Superior temporal gyrus (tissue), 1 donor: Measurements from ENCODE around the gene FIG4.
"Not testable (repeated sequence)": the region's sequence is repeated elsewhere in the genome, so short reads cannot be mapped to it uniquely, and the experiment has no call there.

ENCODE experiments used
- DNase-seq: peaks from one replicate; pipeline ENCODE4 v3.0.0-alpha.2; 2016; ENCODE audit errors: extremely low spot score

The FIG4 gene

GRCh38 chr6:109759098-109759955 is 68.2 kb downstream of the FIG4 start:
- DNase-seq, result no peak

GRCh38 chr6:109760208-109760607 is 69.1 kb downstream of the FIG4 start:
- no peak for DNase-seq

- no peak for DNase-seq
Measured at GRCh38 chr6:109762166-109762565, 71.1 kb downstream of the FIG4 start.

GRCh38 chr6:109762769-109763441 is 71.8 kb downstream of the FIG4 start:
- no peak for DNase-seq

GRCh38 chr6:109766167-109766566 is 75.1 kb downstream of the FIG4 start:
- no peak for DNase-seq

- no peak for DNase-seq
Measured at GRCh38 chr6:109767961-109768360, 76.9 kb downstream of the FIG4 start.

GRCh38 chr6:109768485-109768884 is 77.4 kb downstream of the FIG4 start:
- DNase-seq, result no peak

GRCh38 chr6:109769213-109769612 is 78.1 kb downstream of the FIG4 start:
- DNase-seq, result peak; percentile 19

- no peak for DNase-seq
Measured at GRCh38 chr6:109770047-109770446, 79.0 kb downstream of the FIG4 start.

- no peak for DNase-seq
Measured at GRCh38 chr6:109770779-109771178, 79.7 kb downstream of the FIG4 start.

GRCh38 chr6:109771939-109772755 is 81.1 kb downstream of the FIG4 start:
- not testable (repeated sequence) for DNase-seq

- no peak for DNase-seq
Measured at GRCh38 chr6:109772883-109773431, 81.9 kb downstream of the FIG4 start.

- DNase-seq, result no peak
Measured at GRCh38 chr6:109781001-109781400, 89.9 kb downstream of the FIG4 start.

GRCh38 chr6:109782491-109782999 is 91.4 kb downstream of the FIG4 start:
- DNase-seq, result no peak

- DNase-seq, result no peak
Measured at GRCh38 chr6:109783250-109783986, 92.3 kb downstream of the FIG4 start.

GRCh38 chr6:109787312-109787711 is 96.2 kb downstream of the FIG4 start:
- no peak for DNase-seq

- no peak for DNase-seq
Measured at GRCh38 chr6:109788687-109789086, 97.6 kb downstream of the FIG4 start.

GRCh38 chr6:109790131-109790530 is 99.0 kb downstream of the FIG4 start:
- DNase-seq, result no peak

GRCh38 chr6:109791301-109791700 is 100.2 kb downstream of the FIG4 start:
- DNase-seq, result peak; percentile 25

GRCh38 chr6:109793021-109793420 is 101.9 kb downstream of the FIG4 start:
- DNase-seq, result no peak

GRCh38 chr6:109793792-109794191 is 102.7 kb downstream of the FIG4 start:
- peak; percentile 55 for DNase-seq
